ENCODE results near the gene SPOCK1.
"Not testable (repeated sequence)": the region's sequence is repeated elsewhere in the genome, so short reads cannot be mapped to it uniquely, and the experiment has no call there.

Gene SPOCK1

GRCh38 chr5:137001026-137001569 is 498.0 kb downstream of the SPOCK1 start:
- DNase-seq, result no peak

- DNase-seq, result no peak
Measured at GRCh38 chr5:136999787-137000186, 499.3 kb downstream of the SPOCK1 start.

- DNase-seq, result no peak
Measured at GRCh38 chr5:136998854-136999357, 500.2 kb downstream of the SPOCK1 start.

GRCh38 chr5:136994154-136994553 is 505.0 kb downstream of the SPOCK1 start:
- DNase-seq, result no peak

- no peak for DNase-seq
Measured at GRCh38 chr5:136992796-136993489, 506.2 kb downstream of the SPOCK1 start.

GRCh38 chr5:136985785-136986475 is 513.2 kb downstream of the SPOCK1 start:
- DNase-seq, result no peak

- DNase-seq, result no peak
Measured at GRCh38 chr5:136984772-136985446, 514.2 kb downstream of the SPOCK1 start.

GRCh38 chr5:136981936-136982335 is 517.2 kb downstream of the SPOCK1 start:
- DNase-seq, result no peak

GRCh38 chr5:136979131-136979530 is 520.0 kb downstream of the SPOCK1 start:
- DNase-seq, result peak; percentile 8

- DNase-seq, result no peak
Measured at GRCh38 chr5:136963504-136963903, 535.6 kb downstream of the SPOCK1 start.

- no peak for DNase-seq
Measured at GRCh38 chr5:136957428-136957827, 541.7 kb downstream of the SPOCK1 start.

GRCh38 chr5:136954142-136954541 is 545.0 kb downstream of the SPOCK1 start:
- not testable (repeated sequence) for DNase-seq

- DNase-seq, result not testable (repeated sequence)
Measured at GRCh38 chr5:136953346-136954069, 545.6 kb downstream of the SPOCK1 start.

GRCh38 chr5:136927571-136927970 is 571.6 kb downstream of the SPOCK1 start:
- no peak for DNase-seq

GRCh38 chr5:136926073-136926472 is 573.1 kb downstream of the SPOCK1 start:
- no peak for DNase-seq

Measured in fibroblast of skin of scalp (primary cell).